CD4-positive, alpha-beta T cell treated with Interleukin-21 for 1 hour (primary cell): ENCODE data around the gene CYP4F11.
"Not testable (repeated sequence)": the region's sequence is repeated elsewhere in the genome, so short reads cannot be mapped to it uniquely, and the experiment has no call there.

Source experiments
- DNase-seq: peaks from one replicate; pipeline ENCODE4 v3.0.0-alpha.2; 2020

The CYP4F11 gene

DNA sequence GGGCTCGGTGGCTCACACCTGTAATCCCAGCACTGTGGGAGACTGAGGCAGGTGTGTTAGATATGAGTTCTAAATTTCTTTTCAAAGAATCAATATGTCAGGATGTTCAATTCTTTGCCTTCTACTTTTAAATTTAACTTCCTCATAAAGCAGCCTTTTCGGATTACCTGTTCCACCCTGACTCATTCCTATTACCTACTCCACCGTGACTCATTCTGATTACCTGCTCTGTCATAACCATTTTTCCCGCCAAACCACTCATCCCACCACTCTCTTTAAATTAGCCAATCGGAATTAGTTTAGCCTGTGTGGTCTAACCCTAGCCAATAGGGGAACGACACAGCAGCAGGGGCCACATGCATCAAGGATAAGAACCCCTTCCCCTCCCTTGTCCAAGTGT, 60.6 kb downstream of the CYP4F11 start:
- DNase-seq, result not testable (repeated sequence)

DNA sequence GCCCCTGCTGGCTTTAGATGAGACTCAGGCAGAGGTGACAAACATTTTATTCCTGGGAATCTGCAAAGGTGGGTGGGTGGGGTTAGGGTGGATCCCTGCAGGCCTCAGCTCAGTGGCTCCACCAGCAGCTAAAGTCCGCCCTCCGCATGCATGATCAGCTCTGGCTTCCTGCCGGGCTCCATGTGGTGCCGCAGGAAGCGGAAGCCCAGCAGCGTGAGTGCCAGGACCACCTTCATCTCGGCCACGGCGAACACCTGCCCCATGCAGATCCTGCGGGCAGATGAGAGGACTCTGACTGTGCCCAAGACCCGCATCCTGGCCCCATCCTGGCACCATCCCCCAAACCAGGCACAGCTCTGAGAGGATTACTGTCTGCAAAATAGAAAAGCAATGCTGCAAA, 62.8 kb downstream of the CYP4F11 start:
- DNase-seq, result peak; percentile 1

DNA sequence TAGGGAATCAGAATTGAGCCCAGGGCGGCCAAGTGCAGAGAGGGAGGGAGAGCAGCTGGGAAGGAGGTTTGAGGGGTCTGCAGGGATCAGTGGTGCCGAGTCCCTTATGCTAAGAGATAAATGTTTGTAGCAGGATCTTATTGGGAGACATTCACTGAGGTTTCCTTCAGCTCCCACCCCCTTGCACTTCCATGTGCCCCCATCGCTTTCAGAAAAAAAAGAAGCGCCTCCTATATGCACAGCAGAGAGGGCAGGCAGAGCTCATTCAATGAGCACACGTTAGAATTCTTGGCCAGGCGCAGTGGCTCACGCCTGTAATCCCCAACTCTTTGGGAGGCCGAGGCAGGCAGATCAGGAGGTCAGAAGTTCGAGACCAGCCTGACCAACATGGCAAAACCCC, 64.5 kb downstream of the CYP4F11 start:
- no peak for DNase-seq

DNA sequence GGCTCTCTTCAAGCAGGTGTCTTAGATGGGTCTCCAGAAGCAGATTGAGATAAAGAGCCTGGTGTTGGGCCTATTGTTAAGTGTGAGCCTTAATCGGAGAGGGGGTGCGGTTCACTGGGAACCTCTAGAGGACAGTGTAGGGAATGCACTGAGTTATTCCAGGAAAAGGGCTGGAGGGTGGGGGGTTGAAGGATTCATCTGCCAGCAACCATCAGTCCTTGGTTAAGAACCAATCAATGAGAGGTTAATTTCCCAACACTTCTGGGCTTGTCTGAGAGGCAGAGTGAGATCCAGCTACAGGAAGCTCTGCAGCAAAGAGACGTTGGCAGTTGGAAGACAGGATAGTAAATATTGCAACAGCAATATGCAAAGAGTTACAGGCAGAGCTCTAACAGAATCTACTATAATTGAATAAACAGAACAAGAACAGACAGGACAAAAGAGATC, 65.2 kb downstream of the CYP4F11 start:
- peak; percentile 59 for DNase-seq

DNA sequence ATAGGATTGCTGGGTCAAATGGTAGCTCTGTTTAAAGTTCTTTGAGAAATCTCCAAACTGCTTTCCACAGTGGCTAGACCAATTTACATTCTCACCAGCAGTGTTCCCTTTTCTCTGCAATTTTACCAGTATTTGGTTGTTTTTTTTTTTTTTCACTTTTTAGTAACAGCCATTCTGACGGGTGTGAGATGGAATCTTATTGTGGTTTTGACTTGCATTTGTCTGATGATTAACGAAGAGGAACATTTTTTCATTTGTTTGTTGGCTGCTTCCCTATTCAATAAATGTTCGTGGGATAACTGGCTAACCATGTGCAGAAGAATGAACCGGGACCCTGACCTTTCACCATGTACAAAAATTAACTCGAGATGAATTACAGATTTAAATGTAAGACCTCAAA, 67.7 kb downstream of the CYP4F11 start:
- DNase-seq, result no peak

DNA sequence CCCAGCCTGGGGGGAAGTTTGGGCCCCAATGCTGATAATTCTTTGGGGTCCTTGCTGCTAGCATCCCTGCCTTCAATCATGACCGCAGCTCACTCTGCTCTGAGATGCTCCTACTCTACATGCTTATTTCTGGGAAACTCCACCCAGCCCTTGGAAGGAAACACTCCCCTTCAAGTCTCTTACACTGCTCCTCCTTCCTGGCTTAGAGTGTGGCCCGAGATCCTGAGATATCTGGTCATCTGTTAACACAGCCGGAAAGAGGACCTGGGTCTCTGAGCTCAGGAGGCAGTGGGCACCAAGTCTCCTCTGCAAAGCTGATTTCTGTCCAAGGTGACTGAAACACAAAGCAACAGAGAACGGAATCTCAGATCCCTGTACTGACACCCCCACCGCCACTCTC, 69.5 kb downstream of the CYP4F11 start:
- DNase-seq, result no peak

DNA sequence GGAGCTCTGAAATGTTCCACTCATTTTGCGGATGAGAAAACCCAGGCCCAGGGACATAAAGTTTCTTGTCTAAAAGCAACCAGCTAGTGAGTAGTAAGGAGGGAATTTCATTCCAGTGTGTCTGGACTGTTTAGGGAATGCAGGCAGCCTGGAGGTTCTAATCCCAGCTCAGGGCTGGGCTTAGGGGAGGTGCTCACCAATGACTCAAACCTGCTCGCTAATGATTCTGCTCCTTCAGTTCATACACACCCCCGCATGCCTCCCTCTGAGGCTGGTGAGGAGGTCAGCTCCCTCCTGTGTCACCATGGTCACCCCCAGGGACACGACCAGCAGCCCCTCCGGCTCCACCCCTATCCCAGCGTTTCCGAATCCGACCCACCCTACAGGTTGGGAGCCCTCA, 71.1 kb downstream of the CYP4F11 start:
- DNase-seq, result no peak

DNA sequence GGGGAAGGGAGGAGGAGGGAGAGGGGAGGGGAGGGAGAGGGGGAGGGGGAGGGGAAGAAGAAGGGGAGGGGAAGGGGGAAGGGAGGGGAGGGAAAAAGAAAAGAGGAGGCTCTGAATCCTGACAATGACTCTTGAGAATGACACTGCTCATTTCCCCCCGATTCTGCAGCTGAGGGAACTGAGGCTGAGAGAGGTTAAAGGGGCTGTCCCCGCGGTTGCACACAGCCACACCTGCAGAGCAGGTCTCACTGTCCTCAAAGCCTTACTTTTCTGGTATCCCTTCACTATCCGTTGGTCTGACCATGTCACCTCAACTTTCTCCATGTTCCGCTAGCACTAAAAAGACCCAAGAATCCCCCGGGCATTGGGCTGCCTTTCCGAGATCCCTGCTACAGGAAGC, 71.9 kb downstream of the CYP4F11 start:
- DNase-seq, result no peak
